ENCODE results near the gene FAM161B. TPM values are rescaled to one million over a fixed set of nuclear protein-coding genes. Genes with fewer than 3 reads are reported as not detected.
A peak's percentile ranks its signal among the peaks of the same experiment; 100 is the strongest.

The FAM161B gene
- polyA plus RNA-seq, 2 of the 4 experiments (the other 2 are of a cell fraction) = 1.6 TPM

DNA sequence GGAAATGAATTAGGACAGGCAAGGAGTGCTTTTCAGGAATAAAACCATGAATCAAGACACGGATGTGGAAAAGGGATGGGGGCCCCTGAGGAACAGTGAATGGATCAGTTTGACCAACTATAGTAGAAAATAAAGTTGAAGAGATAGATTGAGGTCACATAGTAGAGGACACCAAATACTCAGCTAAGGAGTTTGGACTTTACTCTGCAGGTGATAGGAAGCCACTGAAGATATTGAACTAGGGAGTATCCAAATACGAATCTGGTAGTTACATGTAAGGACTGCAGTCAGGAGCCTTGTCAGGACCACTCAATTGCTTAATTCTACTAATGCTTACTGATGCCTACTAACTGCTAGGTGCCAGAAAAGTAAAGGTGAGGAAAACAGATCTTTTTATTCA, 48.8 kb upstream of the FAM161B start:
- no peak overlapping the region for H3K27ac ChIP-seq
- POLR2A ChIA-PET = no interaction called here
- TF ChIP-seq POLR2A (IDR thresholded peaks at IDR 0.05; ENCODE audit: low read length) (no peak), KDM1A (IDR thresholded peaks at IDR 0.05; ENCODE audit: low read depth) (no peak), ZNF302 (CRISPR knock-in tag; IDR thresholded peaks at IDR 0.05) (no peak), NPAS2 (CRISPR knock-in tag; IDR thresholded peaks at IDR 0.05; ENCODE audit: borderline replicate concordance) (no peak), ZFP36 (IDR thresholded peaks at IDR 0.05; ENCODE audit: borderline replicate concordance, partially characterized antibody) (no peak)
- TF ChIP-seq, protein P1, sequence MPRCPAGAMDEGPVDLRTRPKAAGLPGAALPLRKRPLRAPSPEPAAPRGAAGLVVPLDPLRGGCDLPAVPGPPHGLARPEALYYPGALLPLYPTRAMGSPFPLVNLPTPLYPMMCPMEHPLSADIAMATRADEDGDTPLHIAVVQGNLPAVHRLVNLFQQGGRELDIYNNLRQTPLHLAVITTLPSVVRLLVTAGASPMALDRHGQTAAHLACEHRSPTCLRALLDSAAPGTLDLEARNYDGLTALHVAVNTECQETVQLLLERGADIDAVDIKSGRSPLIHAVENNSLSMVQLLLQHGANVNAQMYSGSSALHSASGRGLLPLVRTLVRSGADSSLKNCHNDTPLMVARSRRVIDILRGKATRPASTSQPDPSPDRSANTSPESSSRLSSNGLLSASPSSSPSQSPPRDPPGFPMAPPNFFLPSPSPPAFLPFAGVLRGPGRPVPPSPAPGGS (IDR thresholded peaks at IDR 0.05) = no peak
- H3K4me3 ChIP-seq = no peak overlapping the region
- no peaks in the 10 kb centered on the region for H3K9me3 ChIP-seq
- peaks cover 40% of the 10 kb centered on the region for H3K4me1 ChIP-seq
- no peak overlapping the region for H3K4me2 ChIP-seq
- no peak for ATAC-seq
- no peak for DNase-seq (ENCODE audit: low read depth in 1 of 2, low spot score in 1 of 2)
- WGBS (ENCODE audit: missing lambda C conversion rate) = 75% methylated on average over 2 of the region's 2 CpGs
- no peak for FAIRE-seq
- CTCF ChIA-PET = no interaction called here

DNA sequence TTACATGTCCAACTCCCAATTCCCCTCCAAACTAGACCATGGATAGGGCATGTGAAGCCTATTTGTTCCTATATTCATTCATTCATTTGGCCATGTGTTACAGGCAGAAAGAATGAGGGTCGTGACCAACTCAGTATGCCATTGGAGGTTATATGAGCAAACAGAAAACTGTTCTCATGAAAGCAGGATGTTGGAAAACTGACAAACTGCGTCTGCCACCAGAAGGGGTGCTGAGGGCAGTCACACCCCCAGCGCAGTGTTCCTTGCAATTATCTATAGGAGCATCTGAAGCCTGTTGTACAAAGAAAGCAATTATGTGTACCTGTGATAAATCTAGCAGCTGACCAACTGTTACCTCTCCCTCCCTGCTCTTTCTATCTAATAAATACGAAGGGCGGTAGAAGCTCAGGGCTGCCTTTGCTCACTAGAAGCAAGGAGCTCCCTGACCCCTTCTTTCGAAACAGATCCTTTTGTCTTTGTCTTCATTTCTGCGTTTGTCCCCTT, 48.1 kb upstream of the FAM161B start:
- ChIA-PET POLR2A (no interaction called here), CTCF (interaction anchor here (0.5 to 1.2 kb wide), 2 partner anchors 10 to 1103 kb away, joined by 3 read pairs; no protein-coding TSS in a partner anchor)
- Histone ChIP-seq H3K27ac (peak overlapping the region; percentile 20 to 27; a peak in 4 of 6 replicates), H3K4me2 (peak overlapping the region; percentile 62), H3K4me1 (peaks cover 45% of the 10 kb centered on the region), H3K9me3 (no peaks in the 10 kb centered on the region), H3K4me3 (no peak overlapping the region)
- 72% methylated on average over 7 of the region's 7 CpGs for WGBS (ENCODE audit: missing lambda C conversion rate)
- ATAC-seq = no peak
- DNase-seq (ENCODE audit: low read depth in 1 of 2, low spot score in 1 of 2) = no peak
- no peak for TF ChIP-seq RNF2 (IDR thresholded peaks at IDR 0.05; ENCODE audit: borderline replicate concordance, low read depth)
- TF ChIP-seq, protein P2, sequence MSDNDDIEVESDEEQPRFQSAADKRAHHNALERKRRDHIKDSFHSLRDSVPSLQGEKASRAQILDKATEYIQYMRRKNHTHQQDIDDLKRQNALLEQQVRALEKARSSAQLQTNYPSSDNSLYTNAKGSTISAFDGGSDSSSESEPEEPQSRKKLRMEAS (IDR thresholded peaks at IDR 0.05) = no peak
- no peak for TF ChIP-seq EHMT2 (IDR thresholded peaks at IDR 0.05; ENCODE audit: low read depth)
- no peak for TF ChIP-seq JUN (IDR thresholded peaks at IDR 0.05)
- no peak for TF ChIP-seq POLR2AphosphoS2 (conservative IDR thresholded peaks at IDR 0.05; ENCODE audit: low read length)
- no peak for TF ChIP-seq RAD21 (conservative IDR thresholded peaks at IDR 0.05 in 1 of 2, IDR thresholded peaks at IDR 0.05 in 1 of 2)
- TF ChIP-seq, protein P3, sequence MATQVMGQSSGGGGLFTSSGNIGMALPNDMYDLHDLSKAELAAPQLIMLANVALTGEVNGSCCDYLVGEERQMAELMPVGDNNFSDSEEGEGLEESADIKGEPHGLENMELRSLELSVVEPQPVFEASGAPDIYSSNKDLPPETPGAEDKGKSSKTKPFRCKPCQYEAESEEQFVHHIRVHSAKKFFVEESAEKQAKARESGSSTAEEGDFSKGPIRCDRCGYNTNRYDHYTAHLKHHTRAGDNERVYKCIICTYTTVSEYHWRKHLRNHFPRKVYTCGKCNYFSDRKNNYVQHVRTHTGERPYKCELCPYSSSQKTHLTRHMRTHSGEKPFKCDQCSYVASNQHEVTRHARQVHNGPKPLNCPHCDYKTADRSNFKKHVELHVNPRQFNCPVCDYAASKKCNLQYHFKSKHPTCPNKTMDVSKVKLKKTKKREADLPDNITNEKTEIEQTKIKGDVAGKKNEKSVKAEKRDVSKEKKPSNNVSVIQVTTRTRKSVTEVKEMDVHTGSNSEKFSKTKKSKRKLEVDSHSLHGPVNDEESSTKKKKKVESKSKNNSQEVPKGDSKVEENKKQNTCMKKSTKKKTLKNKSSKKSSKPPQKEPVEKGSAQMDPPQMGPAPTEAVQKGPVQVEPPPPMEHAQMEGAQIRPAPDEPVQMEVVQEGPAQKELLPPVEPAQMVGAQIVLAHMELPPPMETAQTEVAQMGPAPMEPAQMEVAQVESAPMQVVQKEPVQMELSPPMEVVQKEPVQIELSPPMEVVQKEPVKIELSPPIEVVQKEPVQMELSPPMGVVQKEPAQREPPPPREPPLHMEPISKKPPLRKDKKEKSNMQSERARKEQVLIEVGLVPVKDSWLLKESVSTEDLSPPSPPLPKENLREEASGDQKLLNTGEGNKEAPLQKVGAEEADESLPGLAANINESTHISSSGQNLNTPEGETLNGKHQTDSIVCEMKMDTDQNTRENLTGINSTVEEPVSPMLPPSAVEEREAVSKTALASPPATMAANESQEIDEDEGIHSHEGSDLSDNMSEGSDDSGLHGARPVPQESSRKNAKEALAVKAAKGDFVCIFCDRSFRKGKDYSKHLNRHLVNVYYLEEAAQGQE (IDR thresholded peaks at IDR 0.05) = no peak
- no peak for TF ChIP-seq ZFP36 (IDR thresholded peaks at IDR 0.05; ENCODE audit: borderline replicate concordance, partially characterized antibody)
- TF ChIP-seq, protein P4, sequence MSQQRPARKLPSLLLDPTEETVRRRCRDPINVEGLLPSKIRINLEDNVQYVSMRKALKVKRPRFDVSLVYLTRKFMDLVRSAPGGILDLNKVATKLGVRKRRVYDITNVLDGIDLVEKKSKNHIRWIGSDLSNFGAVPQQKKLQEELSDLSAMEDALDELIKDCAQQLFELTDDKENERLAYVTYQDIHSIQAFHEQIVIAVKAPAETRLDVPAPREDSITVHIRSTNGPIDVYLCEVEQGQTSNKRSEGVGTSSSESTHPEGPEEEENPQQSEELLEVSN (IDR thresholded peaks at IDR 0.05; ENCODE audit: borderline replicate concordance, low read depth) = no peak
- no peak for TF ChIP-seq RFX5 (IDR thresholded peaks at IDR 0.05)
- TF ChIP-seq RARB (CRISPR knock-in tag; IDR thresholded peaks at IDR 0.05) = no peak
- TF ChIP-seq TP53 (CRISPR knock-in tag; IDR thresholded peaks at IDR 0.05) = no peak
- TF ChIP-seq, protein P5, sequence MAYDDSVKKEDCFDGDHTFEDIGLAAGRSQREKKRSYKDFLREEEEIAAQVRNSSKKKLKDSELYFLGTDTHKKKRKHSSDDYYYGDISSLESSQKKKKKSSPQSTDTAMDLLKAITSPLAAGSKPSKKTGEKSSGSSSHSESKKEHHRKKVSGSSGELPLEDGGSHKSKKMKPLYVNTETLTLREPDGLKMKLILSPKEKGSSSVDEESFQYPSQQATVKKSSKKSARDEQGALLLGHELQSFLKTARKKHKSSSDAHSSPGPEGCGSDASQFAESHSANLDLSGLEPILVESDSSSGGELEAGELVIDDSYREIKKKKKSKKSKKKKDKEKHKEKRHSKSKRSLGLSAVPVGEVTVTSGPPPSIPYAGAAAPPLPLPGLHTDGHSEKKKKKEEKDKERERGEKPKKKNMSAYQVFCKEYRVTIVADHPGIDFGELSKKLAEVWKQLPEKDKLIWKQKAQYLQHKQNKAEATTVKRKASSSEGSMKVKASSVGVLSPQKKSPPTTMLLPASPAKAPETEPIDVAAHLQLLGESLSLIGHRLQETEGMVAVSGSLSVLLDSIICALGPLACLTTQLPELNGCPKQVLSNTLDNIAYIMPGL (CRISPR knock-in tag; IDR thresholded peaks at IDR 0.05; ENCODE audit: borderline replicate concordance) = no peak
- TF ChIP-seq, protein P6, sequence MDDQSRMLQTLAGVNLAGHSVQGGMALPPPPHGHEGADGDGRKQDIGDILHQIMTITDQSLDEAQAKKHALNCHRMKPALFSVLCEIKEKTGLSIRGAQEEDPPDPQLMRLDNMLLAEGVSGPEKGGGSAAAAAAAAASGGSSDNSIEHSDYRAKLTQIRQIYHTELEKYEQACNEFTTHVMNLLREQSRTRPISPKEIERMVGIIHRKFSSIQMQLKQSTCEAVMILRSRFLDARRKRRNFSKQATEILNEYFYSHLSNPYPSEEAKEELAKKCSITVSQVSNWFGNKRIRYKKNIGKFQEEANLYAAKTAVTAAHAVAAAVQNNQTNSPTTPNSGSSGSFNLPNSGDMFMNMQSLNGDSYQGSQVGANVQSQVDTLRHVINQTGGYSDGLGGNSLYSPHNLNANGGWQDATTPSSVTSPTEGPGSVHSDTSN (IDR thresholded peaks at IDR 0.05) = no peak
- no peak for TF ChIP-seq HOXB13 (CRISPR knock-in tag; IDR thresholded peaks at IDR 0.05; ENCODE audit: low read depth)
- no peak for TF ChIP-seq ZSCAN20 (CRISPR knock-in tag; IDR thresholded peaks at IDR 0.05)
- TF ChIP-seq, protein P1 (IDR thresholded peaks at IDR 0.05) = no peak
- TF ChIP-seq, protein P7, sequence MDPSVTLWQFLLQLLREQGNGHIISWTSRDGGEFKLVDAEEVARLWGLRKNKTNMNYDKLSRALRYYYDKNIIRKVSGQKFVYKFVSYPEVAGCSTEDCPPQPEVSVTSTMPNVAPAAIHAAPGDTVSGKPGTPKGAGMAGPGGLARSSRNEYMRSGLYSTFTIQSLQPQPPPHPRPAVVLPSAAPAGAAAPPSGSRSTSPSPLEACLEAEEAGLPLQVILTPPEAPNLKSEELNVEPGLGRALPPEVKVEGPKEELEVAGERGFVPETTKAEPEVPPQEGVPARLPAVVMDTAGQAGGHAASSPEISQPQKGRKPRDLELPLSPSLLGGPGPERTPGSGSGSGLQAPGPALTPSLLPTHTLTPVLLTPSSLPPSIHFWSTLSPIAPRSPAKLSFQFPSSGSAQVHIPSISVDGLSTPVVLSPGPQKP (IDR thresholded peaks at IDR 0.05; ENCODE audit: low read depth, low read length) = no peak
- TF ChIP-seq JUNB (IDR thresholded peaks at IDR 0.05) = no peak
- no peak for FAIRE-seq

Measured in A549 (cell line).